ENCODE data around the gene LRRC4C.
"Not testable (repeated sequence)": the region's sequence is repeated elsewhere in the genome, so short reads cannot be mapped to it uniquely, and the experiment has no call there.

LRRC4C gene

GRCh38 chr11:40879911-40880310 lies 579.5 kb downstream of the LRRC4C start:
- no peak overlapping the region for H2AFZ ChIP-seq (ENCODE audit: low read length, unreplicated experiment)
- no peaks in the 10 kb centered on the region for H3K36me3 ChIP-seq (ENCODE audit: insufficient read depth, low read length)
- no peaks in the 10 kb centered on the region for H3K27me3 ChIP-seq (ENCODE audit: insufficient read depth, low read length)
- H3K4me1 ChIP-seq (ENCODE audit: control insufficient read depth, insufficient read depth, low read length, unreplicated experiment), result no peaks in the 10 kb centered on the region
- H3K79me2 ChIP-seq (ENCODE audit: control insufficient read depth, insufficient read depth, low read length, unreplicated experiment), result no peaks in the 10 kb centered on the region
- no peak overlapping the region for H3K4me3 ChIP-seq (ENCODE audit: low read depth, low read length)
- no peak overlapping the region for H3K27ac ChIP-seq (ENCODE audit: low read depth, low read length)

GRCh38 chr11:40877981-40878380 lies 581.5 kb downstream of the LRRC4C start:
- Histone ChIP-seq H3K79me2 (ENCODE audit: control insufficient read depth, insufficient read depth, low read length, unreplicated experiment) (no peaks in the 10 kb centered on the region), H3K4me1 (ENCODE audit: control insufficient read depth, insufficient read depth, low read length, unreplicated experiment) (no peaks in the 10 kb centered on the region), H3K27ac (ENCODE audit: low read depth, low read length) (no peak overlapping the region), H2AFZ (ENCODE audit: low read length, unreplicated experiment) (no peak overlapping the region), H3K36me3 (ENCODE audit: insufficient read depth, low read length) (no peaks in the 10 kb centered on the region), H3K27me3 (ENCODE audit: insufficient read depth, low read length) (no peaks in the 10 kb centered on the region), H3K4me3 (ENCODE audit: low read depth, low read length) (no peak overlapping the region)

DNA sequence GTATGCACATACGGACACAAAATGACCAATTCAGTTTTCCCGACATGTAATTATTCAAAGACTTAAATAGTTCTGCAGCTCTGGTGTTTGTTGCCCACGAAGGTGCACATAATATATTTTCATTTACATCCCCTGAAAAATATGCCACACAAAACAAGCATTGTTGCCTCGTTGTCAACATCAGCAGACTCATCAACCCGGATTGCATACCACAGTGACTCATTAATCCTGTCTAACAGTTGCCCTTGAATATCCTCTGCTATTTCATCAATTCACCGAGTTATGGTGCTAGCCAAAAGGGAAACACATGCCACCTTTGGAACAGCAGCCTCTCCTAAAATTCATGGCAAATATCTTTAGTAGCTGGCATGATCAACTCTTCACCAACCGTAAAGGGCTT lies 582.2 kb downstream of the LRRC4C start:
- no peaks in the 10 kb centered on the region for H3K36me3 ChIP-seq (ENCODE audit: insufficient read depth, low read length)
- no peak overlapping the region for H3K4me3 ChIP-seq (ENCODE audit: low read depth, low read length)
- H3K79me2 ChIP-seq (ENCODE audit: control insufficient read depth, insufficient read depth, low read length, unreplicated experiment), result no peaks in the 10 kb centered on the region
- H3K4me1 ChIP-seq (ENCODE audit: control insufficient read depth, insufficient read depth, low read length, unreplicated experiment), result no peaks in the 10 kb centered on the region
- H3K27ac ChIP-seq (ENCODE audit: low read depth, low read length), result no peak overlapping the region
- no peaks in the 10 kb centered on the region for H3K27me3 ChIP-seq (ENCODE audit: insufficient read depth, low read length)
- no peak overlapping the region for H2AFZ ChIP-seq (ENCODE audit: low read length, unreplicated experiment)

DNA sequence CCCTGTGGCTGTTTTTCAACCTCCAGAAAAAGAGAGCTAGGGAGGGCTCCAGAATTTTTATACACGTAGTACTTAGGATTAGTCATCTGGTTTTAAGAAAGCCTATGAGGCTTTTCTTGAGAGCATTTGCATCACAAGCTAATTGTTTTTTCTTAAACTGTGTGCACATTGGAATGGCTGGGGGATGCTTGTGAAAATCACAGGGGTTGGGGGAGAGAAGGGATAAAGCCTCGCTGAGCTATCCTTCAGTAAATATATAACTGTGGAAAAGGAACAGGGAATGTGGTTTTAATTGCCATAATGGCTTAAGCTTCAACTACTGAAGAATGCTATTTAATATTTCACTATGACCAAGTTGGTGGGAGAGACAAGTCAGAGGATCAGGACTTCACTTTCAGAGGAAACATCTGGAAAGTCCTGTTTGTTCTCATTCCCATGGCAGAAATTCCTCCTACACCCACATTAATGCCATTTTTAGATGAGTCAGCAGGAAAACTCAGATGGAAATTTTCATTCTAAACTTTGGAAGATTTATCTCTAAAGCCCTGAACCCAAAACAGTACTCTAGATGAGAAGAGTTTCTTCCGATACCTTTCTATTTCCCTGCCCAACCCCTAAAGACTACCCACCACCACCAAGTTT lies 591.3 kb downstream of the LRRC4C start:
- H3K4me1 ChIP-seq (ENCODE audit: control insufficient read depth, insufficient read depth, low read length, unreplicated experiment), result no peaks in the 10 kb centered on the region
- H2AFZ ChIP-seq (ENCODE audit: low read length, unreplicated experiment), result no peak overlapping the region
- H3K79me2 ChIP-seq (ENCODE audit: control insufficient read depth, insufficient read depth, low read length, unreplicated experiment), result no peaks in the 10 kb centered on the region
- no peaks in the 10 kb centered on the region for H3K36me3 ChIP-seq (ENCODE audit: insufficient read depth, low read length)
- H3K27me3 ChIP-seq (ENCODE audit: insufficient read depth, low read length), result no peaks in the 10 kb centered on the region
- no peak overlapping the region for H3K27ac ChIP-seq (ENCODE audit: low read depth, low read length)
- H3K4me3 ChIP-seq (ENCODE audit: low read depth, low read length), result no peak overlapping the region

DNA sequence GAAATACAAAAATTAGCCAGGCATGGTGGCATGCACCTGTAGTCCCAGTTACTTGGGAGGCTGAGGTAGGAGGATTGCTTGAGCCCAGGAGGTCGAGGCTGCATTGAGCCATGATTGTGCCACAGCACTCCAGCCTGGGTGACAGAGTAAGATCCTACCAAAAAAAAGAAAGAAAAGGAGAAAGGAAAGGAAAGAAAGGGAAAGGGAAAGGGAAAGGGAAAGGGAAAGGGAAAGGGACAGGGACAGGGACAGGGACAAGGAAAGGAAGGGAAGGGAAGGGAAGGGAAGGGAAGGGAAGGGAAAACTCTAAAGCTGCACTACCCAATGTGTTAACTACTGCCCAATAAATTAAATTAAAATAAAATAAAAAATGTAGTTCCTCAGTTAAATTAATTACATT lies 601.7 kb downstream of the LRRC4C start:
- not testable (repeated sequence) for H3K27ac ChIP-seq (ENCODE audit: low read depth, low read length); H3K27me3 ChIP-seq (ENCODE audit: insufficient read depth, low read length); H3K36me3 ChIP-seq (ENCODE audit: insufficient read depth, low read length); H3K79me2 ChIP-seq (ENCODE audit: control insufficient read depth, insufficient read depth, low read length, unreplicated experiment); H2AFZ ChIP-seq (ENCODE audit: low read length, unreplicated experiment); H3K4me1 ChIP-seq (ENCODE audit: control insufficient read depth, insufficient read depth, low read length, unreplicated experiment); H3K4me3 ChIP-seq (ENCODE audit: low read depth, low read length)

- Histone ChIP-seq H3K79me2 (ENCODE audit: control insufficient read depth, insufficient read depth, low read length, unreplicated experiment) (no peaks in the 10 kb centered on the region), H3K27ac (ENCODE audit: low read depth, low read length) (no peak overlapping the region), H2AFZ (ENCODE audit: low read length, unreplicated experiment) (no peak overlapping the region), H3K27me3 (ENCODE audit: insufficient read depth, low read length) (no peaks in the 10 kb centered on the region), H3K4me3 (ENCODE audit: low read depth, low read length) (no peak overlapping the region), H3K4me1 (ENCODE audit: control insufficient read depth, insufficient read depth, low read length, unreplicated experiment) (no peaks in the 10 kb centered on the region), H3K36me3 (ENCODE audit: insufficient read depth, low read length) (no peaks in the 10 kb centered on the region)
Observed at GRCh38 chr11:40842750-40843339, 616.6 kb downstream of the LRRC4C start.

DNA sequence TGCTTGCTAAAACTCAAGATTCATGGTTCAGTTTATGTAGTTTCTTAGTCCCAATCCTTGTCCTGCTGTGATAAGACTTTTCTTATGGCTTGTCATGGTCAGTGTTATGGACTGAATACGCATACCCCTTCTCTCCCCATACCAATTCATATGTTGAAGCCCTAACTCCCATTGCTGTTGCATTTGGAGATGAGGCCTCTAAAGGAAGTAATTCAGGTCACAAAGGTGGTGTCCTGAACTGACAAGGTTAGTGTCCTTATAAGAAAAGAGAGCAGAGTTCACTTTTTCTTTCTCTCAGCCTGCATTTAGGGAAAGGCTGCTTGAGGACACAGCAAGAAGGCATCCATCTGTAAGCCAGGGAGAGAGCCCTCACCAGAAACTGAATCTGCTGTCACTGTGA lies 618.2 kb downstream of the LRRC4C start:
- no peaks in the 10 kb centered on the region for H3K79me2 ChIP-seq (ENCODE audit: control insufficient read depth, insufficient read depth, low read length, unreplicated experiment)
- no peak overlapping the region for H3K27ac ChIP-seq (ENCODE audit: low read depth, low read length)
- no peaks in the 10 kb centered on the region for H3K36me3 ChIP-seq (ENCODE audit: insufficient read depth, low read length)
- H3K4me1 ChIP-seq (ENCODE audit: control insufficient read depth, insufficient read depth, low read length, unreplicated experiment), result no peaks in the 10 kb centered on the region
- no peak overlapping the region for H3K4me3 ChIP-seq (ENCODE audit: low read depth, low read length)
- H3K27me3 ChIP-seq (ENCODE audit: insufficient read depth, low read length), result no peaks in the 10 kb centered on the region
- no peak overlapping the region for H2AFZ ChIP-seq (ENCODE audit: low read length, unreplicated experiment)

GRCh38 chr11:40838181-40838683 lies 621.2 kb downstream of the LRRC4C start:
- Histone ChIP-seq H3K27ac (ENCODE audit: low read depth, low read length) (no peak overlapping the region), H3K79me2 (ENCODE audit: control insufficient read depth, insufficient read depth, low read length, unreplicated experiment) (no peaks in the 10 kb centered on the region), H3K27me3 (ENCODE audit: insufficient read depth, low read length) (no peaks in the 10 kb centered on the region), H3K36me3 (ENCODE audit: insufficient read depth, low read length) (no peaks in the 10 kb centered on the region), H3K4me3 (ENCODE audit: low read depth, low read length) (no peak overlapping the region), H2AFZ (ENCODE audit: low read length, unreplicated experiment) (no peak overlapping the region), H3K4me1 (ENCODE audit: control insufficient read depth, insufficient read depth, low read length, unreplicated experiment) (no peaks in the 10 kb centered on the region)

DNA sequence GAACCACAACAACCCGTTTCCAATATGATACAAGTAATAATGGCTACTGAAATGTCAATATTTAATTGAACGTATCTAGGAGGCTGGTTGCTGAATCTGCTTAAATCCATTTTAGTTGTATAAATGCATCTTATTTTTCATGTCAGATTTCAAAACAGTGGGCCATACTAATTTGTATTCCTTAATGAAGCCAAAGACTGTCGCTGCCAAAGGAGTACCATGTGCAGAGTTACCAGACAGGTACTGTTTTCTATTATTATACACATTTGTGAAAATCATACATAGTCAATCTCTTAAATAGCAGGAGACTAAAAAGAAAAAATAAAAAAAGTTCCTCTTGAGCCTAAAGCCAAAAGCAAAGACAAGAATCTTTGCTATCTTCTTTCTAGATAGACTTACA lies 632.3 kb downstream of the LRRC4C start:
- no peaks in the 10 kb centered on the region for H3K4me1 ChIP-seq (ENCODE audit: control insufficient read depth, insufficient read depth, low read length, unreplicated experiment)
- no peak overlapping the region for H3K4me3 ChIP-seq (ENCODE audit: low read depth, low read length)
- H2AFZ ChIP-seq (ENCODE audit: low read length, unreplicated experiment), result no peak overlapping the region
- H3K27me3 ChIP-seq (ENCODE audit: insufficient read depth, low read length), result no peaks in the 10 kb centered on the region
- H3K79me2 ChIP-seq (ENCODE audit: control insufficient read depth, insufficient read depth, low read length, unreplicated experiment), result no peaks in the 10 kb centered on the region
- no peak overlapping the region for H3K27ac ChIP-seq (ENCODE audit: low read depth, low read length)
- no peaks in the 10 kb centered on the region for H3K36me3 ChIP-seq (ENCODE audit: insufficient read depth, low read length)

- H3K27me3 ChIP-seq (ENCODE audit: insufficient read depth, low read length), result no peaks in the 10 kb centered on the region
- no peaks in the 10 kb centered on the region for H3K79me2 ChIP-seq (ENCODE audit: control insufficient read depth, insufficient read depth, low read length, unreplicated experiment)
- H3K36me3 ChIP-seq (ENCODE audit: insufficient read depth, low read length), result no peaks in the 10 kb centered on the region
- H3K4me3 ChIP-seq (ENCODE audit: low read depth, low read length), result no peak overlapping the region
- no peak overlapping the region for H3K27ac ChIP-seq (ENCODE audit: low read depth, low read length)
- H2AFZ ChIP-seq (ENCODE audit: low read length, unreplicated experiment), result no peak overlapping the region
- H3K4me1 ChIP-seq (ENCODE audit: control insufficient read depth, insufficient read depth, low read length, unreplicated experiment), result no peaks in the 10 kb centered on the region
Observed at GRCh38 chr11:40826601-40827000, 632.9 kb downstream of the LRRC4C start.

DNA sequence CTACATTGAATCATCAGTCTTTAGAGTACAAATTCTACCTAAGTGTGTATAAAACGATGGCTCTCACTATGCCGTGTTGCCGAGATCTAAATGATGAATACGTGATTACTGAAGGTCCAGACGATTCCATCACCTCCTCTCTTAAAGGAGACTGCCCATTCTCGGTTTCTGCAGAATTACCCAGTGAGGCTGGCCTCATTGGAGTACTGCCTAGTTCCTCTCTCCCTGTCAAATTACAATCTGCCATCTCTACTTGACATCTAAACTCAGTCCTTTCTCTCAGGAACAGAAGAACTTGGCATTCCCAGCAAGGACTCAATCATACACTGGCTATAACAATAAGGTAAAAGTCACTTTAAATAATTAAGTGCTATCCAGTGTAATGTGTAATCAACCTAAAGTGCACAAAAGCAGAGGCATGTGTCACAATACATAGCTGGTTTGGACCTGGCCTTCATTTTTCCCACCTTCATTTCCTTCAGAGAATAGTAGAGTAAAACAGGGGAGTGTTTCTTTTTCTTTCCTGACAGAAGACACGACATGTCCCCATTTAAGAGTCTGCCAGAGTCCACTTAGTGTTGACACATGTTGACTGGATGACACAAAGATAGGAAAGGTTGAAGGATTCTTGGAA lies 634.1 kb downstream of the LRRC4C start:
- no peak overlapping the region for H3K4me3 ChIP-seq (ENCODE audit: low read depth, low read length)
- no peak overlapping the region for H3K27ac ChIP-seq (ENCODE audit: low read depth, low read length)
- H3K79me2 ChIP-seq (ENCODE audit: control insufficient read depth, insufficient read depth, low read length, unreplicated experiment), result no peaks in the 10 kb centered on the region
- no peaks in the 10 kb centered on the region for H3K27me3 ChIP-seq (ENCODE audit: insufficient read depth, low read length)
- H3K4me1 ChIP-seq (ENCODE audit: control insufficient read depth, insufficient read depth, low read length, unreplicated experiment), result no peaks in the 10 kb centered on the region
- H2AFZ ChIP-seq (ENCODE audit: low read length, unreplicated experiment), result no peak overlapping the region
- no peaks in the 10 kb centered on the region for H3K36me3 ChIP-seq (ENCODE audit: insufficient read depth, low read length)
